H9 (cell line): ENCODE results near the gene LPAR1. TPM values are rescaled to one million over a fixed set of nuclear protein-coding genes. Genes with fewer than 3 reads are reported as not detected.

Source experiments
- DNase-seq: peaks from one replicate; pipeline ENCODE4 v3.0.0-alpha.2; 2017
- H2AFZ ChIP-seq: one replicate; pipeline ENCODE4 v1.6.1; 2013; ENCODE audit warnings: mild to moderate bottlenecking, low read length, control low read depth, moderate library complexity
- H2AK5ac ChIP-seq: 2 replicates; pipeline ENCODE4 v1.6.1; 2013; ENCODE audit warnings: low read length, control low read depth, mixed read lengths; ENCODE audit not compliant: insufficient read length
- H2BK120ac ChIP-seq: one replicate; pipeline ENCODE4 v1.6.1; 2013; ENCODE audit warnings: low read depth, mild to moderate bottlenecking, low read length, control low read depth, inconsistent platforms; ENCODE audit not compliant: poor library complexity, severe bottlenecking
- H2BK12ac ChIP-seq: 2 replicates; pipeline ENCODE4 v1.6.1; 2013; ENCODE audit warnings: low read length, control low read depth, mixed read lengths, low read depth; ENCODE audit not compliant: insufficient read length
- H2BK15ac ChIP-seq: 2 replicates; pipeline ENCODE4 v1.6.1; 2013; ENCODE audit warnings: low read depth, low read length, control low read depth
- H2BK20ac ChIP-seq: one replicate; pipeline ENCODE4 v1.6.1; 2013; ENCODE audit warnings: low read depth, mild to moderate bottlenecking, low read length, control low read depth, inconsistent platforms; ENCODE audit not compliant: poor library complexity, severe bottlenecking
- H2BK5ac ChIP-seq: 2 replicates; pipeline ENCODE4 v1.6.1; 2013; ENCODE audit warnings: low read length, control low read depth, mixed read lengths; ENCODE audit not compliant: insufficient read length
- H3K14ac ChIP-seq: 2 replicates; pipeline ENCODE4 v1.6.1; 2013; ENCODE audit warnings: low read length, control low read depth; ENCODE audit not compliant: insufficient read depth
- H3K18ac ChIP-seq: 2 replicates; pipeline ENCODE4 v1.6.1; 2013; ENCODE audit warnings: low read depth, mild to moderate bottlenecking, mixed read lengths, low read length, control low read depth; ENCODE audit not compliant: insufficient read length
- H3K23ac ChIP-seq: 2 replicates; pipeline ENCODE4 v1.6.1; 2013; ENCODE audit warnings: low read length, control low read depth, mixed read lengths, low read depth; ENCODE audit not compliant: insufficient read length
- H3K23me2 ChIP-seq: 2 replicates; pipeline ENCODE4 v1.6.1; 2013; ENCODE audit warnings: low read depth, mild to moderate bottlenecking, mixed read lengths, low read length, control low read depth; ENCODE audit not compliant: insufficient read length, poor library complexity, severe bottlenecking
- H3K27ac ChIP-seq: 2 replicates; pipeline ENCODE4 v1.5.1; 2013; ENCODE audit warnings: low read length, control low read depth, mixed read lengths, low read depth; ENCODE audit not compliant: insufficient read length
- H3K27me3 ChIP-seq: 2 replicates; pipeline ENCODE4 v1.6.1; 2013; ENCODE audit warnings: low read length, control low read depth, inconsistent platforms; ENCODE audit not compliant: insufficient read depth
- H3K4ac ChIP-seq: 2 replicates; pipeline ENCODE4 v1.6.1; 2013; ENCODE audit warnings: low read depth, mild to moderate bottlenecking, control low read depth, inconsistent platforms, low read length, moderate library complexity
- H3K4me1 ChIP-seq: 2 replicates; pipeline ENCODE4 v1.6.1; 2013; ENCODE audit warnings: low read length, control low read depth, inconsistent platforms; ENCODE audit not compliant: insufficient read depth
- H3K4me2 ChIP-seq: 2 replicates; pipeline ENCODE4 v1.6.1; 2013; ENCODE audit warnings: low read length, control low read depth, mixed read lengths; ENCODE audit not compliant: insufficient read length, insufficient read depth
- H3K56ac ChIP-seq: 2 replicates; pipeline ENCODE4 v1.6.1; 2013; ENCODE audit warnings: low read depth, mild to moderate bottlenecking, mixed read lengths, low read length, control low read depth; ENCODE audit not compliant: insufficient read length
- H3K79me1 ChIP-seq: 2 replicates; pipeline ENCODE4 v1.6.1; 2013; ENCODE audit warnings: low read depth, mild to moderate bottlenecking, moderate library complexity, low read length, control low read depth, inconsistent platforms; ENCODE audit not compliant: insufficient read depth, poor library complexity, severe bottlenecking
- H3K79me2 ChIP-seq: 2 replicates; pipeline ENCODE4 v1.6.1; 2013; ENCODE audit warnings: low read length, control low read depth, inconsistent platforms; ENCODE audit not compliant: insufficient read depth
- H3K9ac ChIP-seq: 2 replicates; pipeline ENCODE4 v1.6.1; 2013; ENCODE audit warnings: low read length, control low read depth, mixed read lengths; ENCODE audit not compliant: insufficient read length; ENCODE audit errors: extremely low read depth
- H3K9me3 ChIP-seq: one replicate; pipeline ENCODE4 v1.6.1; 2013; ENCODE audit warnings: low read depth, low read length, inconsistent platforms; ENCODE audit not compliant: control insufficient read depth
- H3T11ph ChIP-seq: one replicate; pipeline ENCODE4 v1.6.1; 2013; ENCODE audit warnings: mild to moderate bottlenecking, low read length, control low read depth, inconsistent platforms
- H4K20me1 ChIP-seq: one replicate; pipeline ENCODE4 v1.6.1; 2013; ENCODE audit not compliant: control insufficient read depth, insufficient read length, insufficient read depth
- H4K5ac ChIP-seq: 2 replicates; pipeline ENCODE4 v1.6.1; 2013; ENCODE audit warnings: low read depth, mild to moderate bottlenecking, mixed read lengths, low read length, control low read depth; ENCODE audit not compliant: insufficient read length
- H4K8ac ChIP-seq: replicated peaks from 2 replicates; pipeline ENCODE4 v1.6.1; 2013; ENCODE audit warnings: low read length, control low read depth, mixed read lengths, low read depth; ENCODE audit not compliant: insufficient read length
- H4K91ac ChIP-seq: 2 replicates; pipeline ENCODE4 v1.6.1; 2013; ENCODE audit warnings: low read depth, mild to moderate bottlenecking, moderate library complexity, mixed read lengths, low read length, control low read depth; ENCODE audit not compliant: insufficient read length
- H3K27ac Mint-ChIP-seq, 3 experiments: 2 replicates in 2 of 3; 3 replicates in 1 of 3; pipeline ENCODE4 v1.8.0; 2020 to 2021; ENCODE audit warnings: mixed read lengths in 3 of 3, mild to moderate bottlenecking in 1 of 3, moderate library complexity in 1 of 3
- H3K27me3 Mint-ChIP-seq: 2 replicates; pipeline ENCODE4 v1.8.0; 2021; ENCODE audit warnings: low read depth, mild to moderate bottlenecking, moderate library complexity, mixed read lengths
- H3K36me3 Mint-ChIP-seq, 3 experiments: 2 replicates in 2 of 3; 3 replicates in 1 of 3; pipeline ENCODE4 v1.8.0; 2020 to 2021; ENCODE audit warnings: low read depth in 3 of 3, mixed read lengths in 3 of 3; ENCODE audit not compliant: insufficient read depth in 1 of 3
- H3K4me1 Mint-ChIP-seq, 2 experiments: 2 replicates each; pipeline ENCODE4 v1.8.0; 2020; ENCODE audit warnings: mixed read lengths in 2 of 2
- H3K4me3 Mint-ChIP-seq, 2 experiments: 2 replicates in 1 of 2; 3 replicates in 1 of 2; pipeline ENCODE4 v1.8.0; 2020 to 2021; ENCODE audit warnings: mild to moderate bottlenecking in 2 of 2, mixed read lengths in 2 of 2, moderate library complexity in 1 of 2
- H3K9me3 Mint-ChIP-seq, 2 experiments: 2 replicates in 1 of 2; 3 replicates in 1 of 2; pipeline ENCODE4 v1.8.0; 2020; ENCODE audit warnings: mild to moderate bottlenecking in 2 of 2, mixed read lengths in 2 of 2, moderate library complexity in 1 of 2
- CTCF ChIP-seq: fragments of 200-600 bp; sonication (generic); conservative IDR thresholded peaks from 3 replicates; pipeline ENCODE4 v1.8.0; 2021; ENCODE audit warnings: antibody characterized with exemption, mild to moderate bottlenecking
- WGBS: extraction: QIAGEN DNeasy Blood & Tissue Kit; methylation state at CpG from one replicate; pipeline ENCODE4 v1.1.7; 2013; ENCODE audit warnings: missing lambda C conversion rate, low lambda C conversion rate, mixed read lengths; ENCODE audit not compliant: insufficient read length; ENCODE audit errors: extremely low coverage; 5-methylcytosine and 5-hydroxymethylcytosine counted together
- total RNA-seq: library from RNA; stranded (reverse); gene quantifications from 2 replicates; pipeline ENCODE4 v1.2.1, GENCODE V29; 2021

Gene LPAR1
- total RNA-seq, 1 experiment from 2014 or later: 1.3 TPM

GRCh38 chr9:111076519-111076918, 38.2 kb upstream of the LPAR1 start:
- no peak overlapping the region for H2AFZ ChIP-seq
- H3K27ac Mint-ChIP-seq: no peak overlapping the region

More at GRCh38 chr9:111076519-111076918, 38.2 kb upstream of the LPAR1 start:
- H3K4me3 Mint-ChIP-seq: no peak overlapping the region
- no peak overlapping the region for H2BK5ac ChIP-seq
- TF ChIP-seq CTCF: no peak
- no peaks in the 10 kb centered on the region for H4K20me1 ChIP-seq
- no peak overlapping the region for H4K5ac ChIP-seq
- no peaks in the 10 kb centered on the region for H3K23me2 ChIP-seq
- no peaks in the 10 kb centered on the region for H3K27me3 ChIP-seq
- no peaks in the 10 kb centered on the region; the same call in 1 of the 2 replicates for H3K4me1 ChIP-seq
- H3K9me3 ChIP-seq: no peaks in the 10 kb centered on the region
- no peak overlapping the region for H2BK120ac ChIP-seq
- H2BK15ac ChIP-seq: no peak overlapping the region
- H3K4me1 Mint-ChIP-seq: no peaks in the 10 kb centered on the region
- no peak overlapping the region for H3K56ac ChIP-seq
- no peaks in the 10 kb centered on the region for H3K79me1 ChIP-seq
- no peak overlapping the region for H2BK12ac ChIP-seq
- no peaks in the 10 kb centered on the region for H3K79me2 ChIP-seq
- H3K36me3 Mint-ChIP-seq: no peaks in the 10 kb centered on the region
- no peak overlapping the region for H3K9ac ChIP-seq
- no peak overlapping the region for H4K8ac ChIP-seq
- no peaks in the 10 kb centered on the region; a peak in 2 of 5 replicates for H3K9me3 Mint-ChIP-seq
- no peak overlapping the region for H3T11ph ChIP-seq
- no CpG with 5 or more reads among the region's 3 CpGs for WGBS
- no peak overlapping the region for H3K18ac ChIP-seq
- no peak overlapping the region for H3K14ac ChIP-seq
- DNase-seq: no peak
- no peak overlapping the region for H3K23ac ChIP-seq
- no peak overlapping the region for H3K4ac ChIP-seq
- no peak overlapping the region for H2BK20ac ChIP-seq
- no peaks in the 10 kb centered on the region for H3K27me3 Mint-ChIP-seq
- no peak overlapping the region for H3K4me2 ChIP-seq
- no peak overlapping the region for H3K27ac ChIP-seq
- no peak overlapping the region for H2AK5ac ChIP-seq
- H4K91ac ChIP-seq: no peak overlapping the region
